Esophagus squamous epithelium (tissue), 5 donors: ENCODE data around the gene THBS3. TPM values are rescaled to one million over a fixed set of nuclear protein-coding genes. Genes with fewer than 3 reads are reported as not detected.
"Not testable (repeated sequence)": the region's sequence is repeated elsewhere in the genome, so short reads cannot be mapped to it uniquely, and the experiment has no call there.

Source experiments
- DNase-seq: peaks from one replicate; lab custom pipeline; 2025; lab: John Stamatoyannopoulos, UW
- H3K27ac ChIP-seq, 4 donors: fragments of 200-600 bp; sonication (generic); one replicate each; pipeline ENCODE4 v1.5.1; 2016 to 2019; ENCODE audit warnings: mild to moderate bottlenecking in 1 of 4
- H3K27me3 ChIP-seq, 4 donors: fragments of 200-600 bp; sonication (generic); 1 replicate in 3 of 4; 2 replicates in 1 of 4; pipeline versions ENCODE4 v1.5.1 to v1.6.0; 2017 to 2021; ENCODE audit warnings: antibody characterized with exemption in 1 of 4
- H3K36me3 ChIP-seq, 3 donors: fragments of 200-600 bp; sonication (generic); one replicate each; pipeline ENCODE4 v1.5.1; 2016 to 2019
- H3K4me1 ChIP-seq, 3 donors: fragments of 200-600 bp; sonication (generic); one replicate each; pipeline ENCODE4 v1.5.1; 2017 to 2019
- H3K4me3 ChIP-seq, 4 donors: fragments of 200-600 bp; sonication (generic); 1 replicate in 3 of 4; 2 replicates in 1 of 4; pipeline ENCODE4 v1.5.1; 2016 to 2019; ENCODE audit warnings: mild to moderate bottlenecking in 2 of 4, moderate library complexity in 1 of 4
- H3K9me3 ChIP-seq, 3 donors: fragments of 200-600 bp; sonication (generic); one replicate each; pipeline ENCODE4 v1.5.1; 2016 to 2019
- CTCF ChIP-seq, 6 experiments: fragments of 450-650 bp in 4 of 6; fragments of 200-600 bp in 2 of 6; sonication (generic) in 2 of 6; IDR thresholded peaks; one replicate each; pipeline ENCODE4 v1.5.1; 2016 to 2019; ENCODE audit warnings: antibody characterized with exemption in 6 of 6, mild to moderate bottlenecking in 4 of 6, moderate library complexity in 4 of 6
- POLR2A ChIP-seq, 4 donors: fragments of 450-650 bp; IDR thresholded peaks; one replicate each; pipeline ENCODE4 v1.6.1; 2017; ENCODE audit warnings: antibody characterized with exemption in 4 of 4, mild to moderate bottlenecking in 4 of 4, moderate library complexity in 3 of 4
- WGBS, 2 donors: methylation state at CpG; one replicate each; pipeline ENCODE4 v1.1.5; 2018; 5-methylcytosine and 5-hydroxymethylcytosine counted together
- intact Hi-C: fragments of 100-400 bp; cut with DNase I; formaldehyde crosslinking; loops from one replicate; pipeline ENCODE4 v1.15.0; 2022
- total RNA-seq, 4 donors: library from RNA; depleted of rRNA; stranded (reverse); fragments of >200 nt; gene quantifications; one replicate each; pipeline ENCODE4 v1.1.0, GENCODE V29; 2016
- donor health status: DM: yes; HTN: yes; CAD: no.

THBS3 gene
- total RNA-seq, 4 donors from 2014 or later: 8.7 to 18.5 (median 11.1) TPM

- no peak for TF ChIP-seq CTCF (IDR thresholded peaks at IDR 0.05)
- no peak for TF ChIP-seq POLR2A (IDR thresholded peaks at IDR 0.05)
- H3K36me3 ChIP-seq: peaks cover 6 to 44% (median 16%) of the 10 kb centered on the region in 3 donors
- H3K27me3 ChIP-seq: no peaks in the 10 kb centered on the region
- H3K27ac ChIP-seq: no peak overlapping the region
- intact Hi-C loops: no loop called here
- no peaks in the 10 kb centered on the region for H3K9me3 ChIP-seq
- no peak overlapping the region for H3K4me3 ChIP-seq
- peaks cover 0 to 48% (median 15%) of the 10 kb centered on the region in 3 donors for H3K4me1 ChIP-seq
- no peak for DNase-seq
- 62 to 79% methylated on average over 5 of the region's 5 CpGs for WGBS, 2 donors
Observed at GRCh38 chr1:155236451-155236850, 28.8 kb upstream of the THBS3 start.

DNA sequence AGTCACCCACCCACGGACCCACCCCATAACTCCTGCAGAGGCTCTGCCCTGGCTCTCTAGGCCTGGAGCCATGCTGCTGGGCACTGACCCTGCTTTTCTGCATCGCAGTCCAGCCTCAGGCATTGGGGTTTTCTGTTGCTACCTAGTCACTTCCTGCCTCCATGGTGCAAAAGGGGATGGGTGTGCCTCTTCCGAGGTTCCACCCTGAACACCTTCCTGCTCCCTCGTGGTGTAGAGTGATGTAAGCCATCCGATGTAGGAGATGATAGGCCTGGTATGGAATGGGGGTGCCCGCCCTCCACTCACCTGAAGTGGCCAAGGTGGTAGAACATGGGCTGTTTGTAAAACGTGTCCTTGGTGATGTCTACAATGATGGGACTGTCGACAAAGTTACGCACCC lies 27.7 kb upstream of the THBS3 start:
- WGBS, 2 donors: 100% methylated on average over 3 of the region's 9 CpGs; no CpG with 5 or more reads in 1 of the 2 donors
- H3K27ac ChIP-seq: not testable (repeated sequence)

DNA sequence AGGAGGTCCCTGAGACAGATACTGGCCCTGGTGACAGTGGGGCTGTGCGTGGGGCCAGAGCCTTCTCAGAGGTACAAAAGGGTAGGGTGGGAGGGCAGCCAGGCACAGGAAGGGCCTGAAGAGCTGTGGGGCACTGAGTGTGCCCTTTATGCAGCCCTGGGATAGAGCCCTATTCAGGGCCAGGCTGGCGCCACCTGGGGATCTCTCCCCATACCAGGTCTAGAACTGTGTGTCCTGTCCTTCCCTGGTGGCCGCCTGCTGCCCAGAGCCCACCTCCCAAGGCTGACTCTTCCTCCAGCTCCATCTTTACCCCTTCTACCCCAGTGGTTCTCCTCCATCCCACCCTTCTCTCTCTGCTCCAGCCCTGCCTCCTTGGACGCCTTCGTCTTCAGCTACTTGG lies 25.8 kb upstream of the THBS3 start:
- H3K27me3 ChIP-seq, intact Hi-C loops, H3K9me3 ChIP-seq, H3K27ac ChIP-seq, H3K4me3 ChIP-seq, DNase-seq: not testable (repeated sequence)
- peaks cover 6 to 32% (median 16%) of the 10 kb centered on the region in 3 donors for H3K36me3 ChIP-seq
- peaks cover 0 to 19% (median 4%) of the 10 kb centered on the region in 3 donors for H3K4me1 ChIP-seq
- WGBS, 2 donors: 100% methylated on average over 1 of the region's 5 CpGs; no CpG with 5 or more reads in 1 of the 2 donors

More for the DNA sequence above, 27.7 kb upstream of the THBS3 start:
- H3K9me3 ChIP-seq, H3K27me3 ChIP-seq, intact Hi-C loops, DNase-seq, H3K4me3 ChIP-seq: not testable (repeated sequence)
- Histone ChIP-seq H3K36me3 (peaks cover 6 to 44% (median 16%) of the 10 kb centered on the region in 3 donors), H3K4me1 (peaks cover 0 to 37% (median 9%) of the 10 kb centered on the region in 3 donors)

- intact Hi-C loops: not testable (repeated sequence)
Observed at GRCh38 chr1:155232001-155232978, 24.6 kb upstream of the THBS3 start.

GRCh38 chr1:155231302-155231701 lies 23.6 kb upstream of the THBS3 start:
- peaks cover 6 to 28% (median 15%) of the 10 kb centered on the region in 3 donors for H3K4me1 ChIP-seq
- H3K9me3 ChIP-seq, intact Hi-C loops, H3K27me3 ChIP-seq, DNase-seq, H3K27ac ChIP-seq, H3K4me3 ChIP-seq: not testable (repeated sequence)
- 53 to 68% methylated on average over 3 of the region's 3 CpGs for WGBS, 2 donors
- H3K36me3 ChIP-seq: peaks cover 3 to 13% (median 4%) of the 10 kb centered on the region in 3 donors

More at GRCh38 chr1:155232001-155232978, 24.6 kb upstream of the THBS3 start:
- not testable (repeated sequence) for H3K27me3 ChIP-seq, H3K4me3 ChIP-seq, H3K9me3 ChIP-seq, DNase-seq
- WGBS, 2 donors: 44 to 72% methylated on average over 3 to 9 of the region's 13 CpGs
- peak overlapping the region in 2 of 4 donors; percentile 39 to 55 for H3K27ac ChIP-seq
- peaks cover 6 to 23% (median 12%) of the 10 kb centered on the region in 3 donors for H3K36me3 ChIP-seq
- H3K4me1 ChIP-seq: peaks cover 0 to 20% (median 10%) of the 10 kb centered on the region in 3 donors

GRCh38 chr1:155228096-155228427 lies 20.4 kb upstream of the THBS3 start:
- peaks cover 14 to 51% (median 21%) of the 10 kb centered on the region in 3 donors for H3K4me1 ChIP-seq
- peak overlapping the region; percentile 43 to 73 (median 70) for H3K4me3 ChIP-seq
- 45 to 52% methylated on average over 8 to 9 of the region's 9 CpGs for WGBS, 2 donors
- no peak for DNase-seq
- no peaks in the 10 kb centered on the region for H3K9me3 ChIP-seq
- H3K36me3 ChIP-seq: no peaks in the 10 kb centered on the region
- H3K27ac ChIP-seq: peak overlapping the region; percentile 77 to 93 (median 90)
- intact Hi-C loops: no loop called here
- TF ChIP-seq CTCF (IDR thresholded peaks at IDR 0.05): no peak
- no peak for TF ChIP-seq POLR2A (IDR thresholded peaks at IDR 0.05)
- no peaks in the 10 kb centered on the region for H3K27me3 ChIP-seq
